ENCODE data around the gene GRM8.

GRM8 gene

GRCh38 chr7:126442908-126443307 lies 809.8 kb downstream of the GRM8 start:
- intact Hi-C loops (cut with micrococcal nuclease), result no loop called here
- no peak overlapping the region for H3K27ac Mint-ChIP-seq
- H3K9me3 Mint-ChIP-seq, result no peaks in the 10 kb centered on the region
- no peaks in the 10 kb centered on the region for H3K4me1 Mint-ChIP-seq (ENCODE audit: low read depth)
- H3K36me3 Mint-ChIP-seq (ENCODE audit: low read depth), result no peaks in the 10 kb centered on the region
- no peak overlapping the region for H3K4me3 Mint-ChIP-seq
- H3K27me3 Mint-ChIP-seq, result no peaks in the 10 kb centered on the region

DNA sequence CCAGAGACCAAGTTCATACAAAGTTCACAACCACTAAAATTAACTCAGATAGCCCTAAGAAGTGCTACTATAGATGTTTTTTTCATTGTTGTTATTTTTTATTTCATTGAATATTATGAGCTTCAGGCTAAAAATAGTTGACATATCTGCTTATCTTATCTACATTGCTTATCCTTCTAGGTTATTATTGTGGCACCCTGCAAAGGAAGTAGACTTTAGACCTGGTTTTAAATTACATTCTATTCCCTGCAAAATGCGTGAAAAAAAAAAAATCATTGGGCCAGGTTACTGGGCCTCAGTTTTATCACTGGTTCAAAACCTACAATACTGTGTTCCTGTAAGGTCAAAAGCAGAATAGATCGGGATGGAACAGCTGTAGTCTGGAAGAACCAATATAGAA lies 811.0 kb downstream of the GRM8 start:
- Mint-ChIP-seq H3K9me3 (no peaks in the 10 kb centered on the region), H3K4me3 (no peak overlapping the region), H3K27ac (no peak overlapping the region), H3K4me1 (ENCODE audit: low read depth) (no peaks in the 10 kb centered on the region), H3K36me3 (ENCODE audit: low read depth) (no peaks in the 10 kb centered on the region), H3K27me3 (no peaks in the 10 kb centered on the region)
- intact Hi-C loops (cut with micrococcal nuclease), result no loop called here

DNA sequence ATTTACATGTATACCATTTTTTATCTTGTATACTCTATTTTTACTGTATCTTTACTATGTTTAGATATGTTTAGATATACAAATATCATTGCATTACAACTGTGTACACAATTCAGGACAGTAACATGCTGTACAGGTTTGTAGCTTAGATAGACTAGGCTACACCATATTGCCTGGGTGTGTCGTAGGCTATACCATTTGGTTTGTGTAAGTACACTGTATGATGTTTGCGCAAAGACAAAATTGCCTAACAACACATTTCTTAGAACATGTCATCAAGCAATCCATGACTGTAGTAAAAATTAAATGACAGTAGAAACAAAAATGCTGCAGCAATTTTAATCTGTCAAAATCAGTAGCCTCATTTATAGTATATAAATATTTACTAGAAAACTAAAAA lies 812.2 kb downstream of the GRM8 start:
- intact Hi-C loops (cut with micrococcal nuclease), result no loop called here
- Mint-ChIP-seq H3K9me3 (no peaks in the 10 kb centered on the region), H3K4me3 (no peak overlapping the region), H3K4me1 (ENCODE audit: low read depth) (no peaks in the 10 kb centered on the region), H3K36me3 (ENCODE audit: low read depth) (no peaks in the 10 kb centered on the region), H3K27me3 (no peaks in the 10 kb centered on the region), H3K27ac (no peak overlapping the region)

GRCh38 chr7:126436213-126436868 lies 816.4 kb downstream of the GRM8 start:
- Mint-ChIP-seq H3K4me1 (ENCODE audit: low read depth) (no peaks in the 10 kb centered on the region), H3K9me3 (peaks cover 8% of the 10 kb centered on the region), H3K27ac (no peak overlapping the region), H3K27me3 (no peaks in the 10 kb centered on the region), H3K36me3 (ENCODE audit: low read depth) (no peaks in the 10 kb centered on the region), H3K4me3 (no peak overlapping the region)
- intact Hi-C loops (cut with micrococcal nuclease), result no loop called here

DNA sequence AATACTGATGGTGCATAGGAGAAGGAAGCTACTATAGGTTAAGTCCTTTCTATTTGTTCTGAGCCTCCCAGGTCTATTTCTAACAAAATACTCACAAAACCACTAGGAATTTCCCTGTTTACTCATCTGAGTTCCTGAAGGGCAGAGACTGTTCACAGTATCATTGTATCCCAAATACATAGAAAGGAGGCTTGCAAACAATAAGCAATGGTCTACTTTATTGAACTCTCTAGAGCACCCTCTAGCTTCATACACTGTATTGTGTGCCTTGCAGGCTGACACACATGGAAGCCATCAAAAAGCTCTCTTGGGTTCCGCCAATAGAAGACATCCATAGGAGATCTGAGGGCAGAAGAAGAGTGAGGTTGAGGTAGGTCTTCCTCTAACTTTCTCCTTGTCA lies 826.1 kb downstream of the GRM8 start:
- H3K9me3 Mint-ChIP-seq, result no peaks in the 10 kb centered on the region
- no peak overlapping the region for H3K4me3 Mint-ChIP-seq
- no peaks in the 10 kb centered on the region for H3K4me1 Mint-ChIP-seq (ENCODE audit: low read depth)
- intact Hi-C loops (cut with micrococcal nuclease), result no loop called here
- no peak overlapping the region for H3K27ac Mint-ChIP-seq
- H3K27me3 Mint-ChIP-seq, result no peaks in the 10 kb centered on the region
- no peaks in the 10 kb centered on the region for H3K36me3 Mint-ChIP-seq (ENCODE audit: low read depth)

GRCh38 chr7:126424985-126425384 lies 827.8 kb downstream of the GRM8 start:
- no peak overlapping the region for H3K4me3 Mint-ChIP-seq
- H3K9me3 Mint-ChIP-seq, result no peaks in the 10 kb centered on the region
- H3K27ac Mint-ChIP-seq, result no peak overlapping the region
- H3K4me1 Mint-ChIP-seq (ENCODE audit: low read depth), result no peaks in the 10 kb centered on the region
- no peaks in the 10 kb centered on the region for H3K36me3 Mint-ChIP-seq (ENCODE audit: low read depth)
- intact Hi-C loops (cut with micrococcal nuclease), result no loop called here
- no peaks in the 10 kb centered on the region for H3K27me3 Mint-ChIP-seq

- Mint-ChIP-seq H3K4me3 (no peak overlapping the region), H3K27ac (no peak overlapping the region), H3K27me3 (no peaks in the 10 kb centered on the region), H3K4me1 (ENCODE audit: low read depth) (no peaks in the 10 kb centered on the region), H3K36me3 (ENCODE audit: low read depth) (no peaks in the 10 kb centered on the region), H3K9me3 (no peaks in the 10 kb centered on the region)
- intact Hi-C loops (cut with micrococcal nuclease), result no loop called here
Observed at GRCh38 chr7:126419047-126419446, 833.7 kb downstream of the GRM8 start.

DNA sequence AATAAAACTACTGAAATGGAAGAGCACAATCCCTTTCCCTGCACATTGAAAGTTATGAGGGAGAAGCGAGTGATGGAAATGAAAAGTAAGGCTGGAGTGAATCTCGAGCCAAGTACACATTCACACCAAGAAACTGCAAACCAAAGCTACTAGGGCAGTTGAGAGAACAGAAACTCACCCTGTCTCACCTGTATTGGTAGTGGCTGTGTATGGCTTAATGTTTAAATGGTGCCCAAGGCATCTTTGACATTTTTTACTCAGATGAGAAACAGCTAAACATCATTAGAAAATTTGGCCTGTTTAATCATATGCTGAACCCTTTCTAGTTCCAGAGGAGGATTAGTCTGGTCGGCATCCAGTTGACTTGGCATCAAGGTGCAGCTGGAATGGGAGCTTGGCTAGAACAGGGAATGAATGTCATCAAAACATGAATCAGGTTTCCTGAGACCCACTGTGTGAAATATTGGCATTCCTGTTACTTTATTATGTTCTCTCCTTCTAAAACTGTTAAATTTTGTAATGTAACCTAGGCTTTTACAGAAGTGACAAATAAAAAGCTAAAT lies 840.8 kb downstream of the GRM8 start:
- no peaks in the 10 kb centered on the region for H3K4me1 Mint-ChIP-seq (ENCODE audit: low read depth)
- H3K9me3 Mint-ChIP-seq, result no peaks in the 10 kb centered on the region
- no peak overlapping the region for H3K27ac Mint-ChIP-seq
- no peak overlapping the region for H3K4me3 Mint-ChIP-seq
- H3K36me3 Mint-ChIP-seq (ENCODE audit: low read depth), result no peaks in the 10 kb centered on the region
- intact Hi-C loops (cut with micrococcal nuclease), result no loop called here
- no peaks in the 10 kb centered on the region for H3K27me3 Mint-ChIP-seq

DNA sequence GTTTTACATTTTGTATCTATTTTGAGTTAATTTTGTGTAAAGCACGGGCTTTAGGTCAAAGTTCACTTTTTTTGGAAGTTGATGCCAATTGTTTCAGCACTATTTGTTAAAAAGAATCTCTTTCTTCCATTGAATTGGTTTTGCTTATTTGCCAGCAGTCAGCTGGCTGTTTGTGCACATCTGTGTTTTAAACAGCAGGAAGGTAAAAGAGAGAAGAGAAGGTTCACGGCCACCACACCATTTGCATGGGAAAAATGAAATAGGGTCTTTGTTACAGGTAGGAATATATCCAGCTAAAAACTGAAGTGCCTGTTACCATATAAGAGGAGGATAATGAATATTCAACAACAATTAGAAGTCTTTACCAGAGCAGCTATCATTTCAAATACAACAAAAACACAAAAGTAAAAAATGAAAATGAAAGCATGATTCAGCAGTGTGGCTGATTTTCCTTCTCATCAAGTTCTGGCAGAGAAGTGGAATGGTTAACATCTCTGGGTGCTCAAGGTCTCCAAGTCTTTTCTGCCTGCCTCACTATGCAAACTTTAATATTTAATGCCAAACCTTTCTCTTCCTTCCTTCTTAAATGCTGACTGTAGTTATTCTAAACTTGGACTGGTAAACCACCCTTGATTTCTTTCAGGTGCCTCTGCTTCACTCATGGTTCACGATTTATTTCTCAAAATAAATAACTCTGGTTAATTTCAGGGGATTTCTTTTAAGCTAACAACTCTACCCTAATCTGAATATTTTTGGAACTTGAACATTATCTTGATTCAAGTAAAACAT lies 841.5 kb downstream of the GRM8 start:
- Mint-ChIP-seq H3K4me3 (no peak overlapping the region), H3K9me3 (no peaks in the 10 kb centered on the region), H3K27me3 (no peaks in the 10 kb centered on the region), H3K36me3 (ENCODE audit: low read depth) (no peaks in the 10 kb centered on the region), H3K27ac (no peak overlapping the region), H3K4me1 (ENCODE audit: low read depth) (no peaks in the 10 kb centered on the region)
- intact Hi-C loops (cut with micrococcal nuclease), result no loop called here

DNA sequence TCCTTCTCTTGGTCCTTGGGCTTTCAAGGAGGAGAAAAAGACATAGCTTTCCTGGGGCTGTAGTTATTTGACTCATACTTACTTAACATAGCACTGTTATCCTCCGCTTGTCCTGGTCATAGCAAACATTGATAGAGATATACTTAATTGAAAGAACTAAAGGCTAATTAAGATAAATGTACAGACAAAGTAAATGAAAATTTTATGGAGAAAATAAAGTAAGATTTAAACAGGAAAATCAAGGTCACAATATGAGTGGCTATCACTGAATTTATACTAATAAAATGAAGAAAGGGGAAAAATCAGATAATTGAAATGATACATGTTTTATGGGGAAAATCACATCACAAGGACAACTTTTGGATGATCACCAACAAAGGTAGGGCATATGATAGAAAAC lies 849.7 kb downstream of the GRM8 start:
- Mint-ChIP-seq H3K36me3 (ENCODE audit: low read depth) (no peaks in the 10 kb centered on the region), H3K9me3 (no peaks in the 10 kb centered on the region), H3K4me3 (no peak overlapping the region), H3K27me3 (no peaks in the 10 kb centered on the region), H3K4me1 (ENCODE audit: low read depth) (no peaks in the 10 kb centered on the region), H3K27ac (no peak overlapping the region)
- intact Hi-C loops (cut with micrococcal nuclease), result no loop called here

- no peaks in the 10 kb centered on the region for H3K27me3 Mint-ChIP-seq
Observed at GRCh38 chr7:126401918-126402317, 850.8 kb downstream of the GRM8 start.

GRCh38 chr7:126398851-126399529 lies 853.8 kb downstream of the GRM8 start:
- Mint-ChIP-seq H3K27me3 (no peaks in the 10 kb centered on the region), H3K9me3 (peaks cover 11% of the 10 kb centered on the region), H3K27ac (no peak overlapping the region), H3K4me3 (no peak overlapping the region), H3K36me3 (ENCODE audit: low read depth) (no peaks in the 10 kb centered on the region), H3K4me1 (ENCODE audit: low read depth) (no peaks in the 10 kb centered on the region)
- intact Hi-C loops (cut with micrococcal nuclease), result no loop called here

More at GRCh38 chr7:126401918-126402317, 850.8 kb downstream of the GRM8 start:
- Mint-ChIP-seq H3K4me3 (no peak overlapping the region), H3K9me3 (peaks cover 3% of the 10 kb centered on the region), H3K36me3 (ENCODE audit: low read depth) (no peaks in the 10 kb centered on the region), H3K27ac (no peak overlapping the region), H3K4me1 (ENCODE audit: low read depth) (no peaks in the 10 kb centered on the region)
- intact Hi-C loops (cut with micrococcal nuclease), result no loop called here

DNA sequence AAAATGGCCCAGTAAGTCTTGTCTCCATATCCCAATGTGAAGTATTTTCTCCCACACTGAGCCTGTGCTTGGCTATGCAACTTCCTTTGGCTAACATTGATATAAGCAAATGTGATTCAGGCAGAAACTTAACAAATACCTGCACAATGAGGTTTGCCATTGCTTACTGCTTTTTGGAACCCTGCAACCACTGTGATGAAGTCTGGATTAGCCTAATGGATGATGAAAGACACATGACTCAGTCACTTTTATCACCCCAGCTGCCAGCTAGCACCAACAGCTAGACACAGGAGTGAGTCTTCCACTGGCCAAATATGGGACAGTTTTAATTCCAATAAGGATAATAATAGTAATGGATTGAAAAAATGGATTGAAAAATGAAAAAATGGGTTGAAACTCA lies 854.5 kb downstream of the GRM8 start:
- intact Hi-C loops (cut with micrococcal nuclease), result no loop called here
- Mint-ChIP-seq H3K27ac (no peak overlapping the region), H3K36me3 (ENCODE audit: low read depth) (no peaks in the 10 kb centered on the region), H3K4me1 (ENCODE audit: low read depth) (no peaks in the 10 kb centered on the region), H3K4me3 (no peak overlapping the region), H3K9me3 (peaks cover 18% of the 10 kb centered on the region), H3K27me3 (no peaks in the 10 kb centered on the region)

DNA sequence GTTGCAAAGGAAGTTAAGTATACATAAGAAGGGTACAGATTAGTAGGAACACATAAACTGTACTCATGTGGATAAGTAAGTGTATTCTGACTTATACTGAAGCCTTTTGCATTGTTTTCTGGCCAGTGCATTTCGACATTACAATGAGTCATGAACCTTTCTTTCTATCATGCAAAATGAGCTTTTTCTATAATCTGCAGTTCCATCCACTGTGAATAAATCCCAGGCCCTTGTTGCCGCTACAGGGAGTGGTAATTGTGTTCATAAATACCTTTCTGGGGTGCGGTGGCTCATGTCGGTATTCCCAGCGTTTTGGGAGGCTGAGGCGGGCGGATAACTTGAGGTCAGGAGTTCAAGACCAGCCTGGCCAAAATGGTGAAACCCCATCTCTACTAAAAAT lies 858.3 kb downstream of the GRM8 start:
- Mint-ChIP-seq H3K4me3 (no peak overlapping the region), H3K36me3 (ENCODE audit: low read depth) (no peaks in the 10 kb centered on the region), H3K9me3 (peaks cover 42% of the 10 kb centered on the region), H3K27me3 (no peaks in the 10 kb centered on the region), H3K27ac (no peak overlapping the region), H3K4me1 (ENCODE audit: low read depth) (no peaks in the 10 kb centered on the region)
- intact Hi-C loops (cut with micrococcal nuclease), result no loop called here
